Right kidney (tissue), 1 donor: ENCODE measurements around the gene KRT81.

Source experiments
- DNase-seq: peaks from one replicate; pipeline ENCODE4 v3.0.0-alpha.2; 2016

The KRT81 gene

GRCh38 chr12:52239767-52240166, 51.6 kb downstream of the KRT81 start:
- DNase-seq: no peak

- no peak for DNase-seq
These were observed 52.3 kb downstream of the KRT81 start for GRCh38 chr12:52238916-52239646.

DNA sequence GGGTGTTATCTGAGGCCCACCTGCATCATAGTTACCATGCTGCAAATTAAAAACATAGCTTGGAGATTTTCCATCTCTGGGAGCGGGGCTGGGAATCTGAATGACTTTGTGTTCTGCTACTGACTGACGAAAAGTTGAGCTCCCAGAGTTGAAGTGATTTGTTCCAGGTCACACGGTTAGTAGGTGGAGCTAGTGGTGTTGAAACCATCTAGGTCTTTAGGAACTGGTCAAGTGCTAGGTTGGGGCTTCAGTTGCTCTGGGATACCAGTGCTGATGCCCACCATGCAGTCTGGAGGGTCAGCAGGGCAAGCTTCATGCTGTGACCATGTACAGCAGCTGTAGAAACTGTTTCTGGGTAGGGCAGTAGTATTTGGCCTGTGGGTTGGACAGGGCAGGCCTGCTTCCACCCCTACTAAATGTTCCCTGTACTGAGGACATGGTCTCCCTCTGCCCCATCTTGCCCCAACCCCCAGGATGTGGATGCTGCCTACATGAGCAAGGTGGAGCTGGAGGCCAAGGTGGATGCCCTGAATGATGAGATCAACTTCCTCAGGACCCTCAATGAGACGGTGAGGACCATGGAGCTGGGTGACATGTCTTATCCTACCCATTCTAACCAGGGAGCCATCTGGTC, 53.0 kb downstream of the KRT81 start:
- DNase-seq: no peak

GRCh38 chr12:52236386-52237050, 54.8 kb downstream of the KRT81 start:
- no peak for DNase-seq
